GM12864 (cell line): ENCODE data around the gene MED14.

Experiments used
- DNase-seq: peaks from one replicate; pipeline ENCODE4 v3.0.0-alpha.2; 2011; ENCODE audit warnings: low read depth
- H3K4me3 ChIP-seq: 2 replicates; pipeline ENCODE4 v1.5.1; 2011; ENCODE audit warnings: mild to moderate bottlenecking, low read depth, low read length, control low read depth
- CTCF ChIP-seq: IDR thresholded peaks from 2 replicates; pipeline ENCODE4 v1.5.1; 2011; ENCODE audit warnings: low read depth, mild to moderate bottlenecking, moderate library complexity, low read length, control low read depth, inconsistent platforms; ENCODE audit errors: missing control alignments

Gene MED14

GRCh38 chrX:40694802-40695201 lies 40.5 kb downstream of the MED14 start:
- no peak for DNase-seq
- no peak overlapping the region for H3K4me3 ChIP-seq
- TF ChIP-seq CTCF = no peak

GRCh38 chrX:40688929-40689328 lies 46.4 kb downstream of the MED14 start:
- TF ChIP-seq CTCF = no peak
- no peak for DNase-seq

GRCh38 chrX:40687169-40687568 lies 48.2 kb downstream of the MED14 start:
- no peak for TF ChIP-seq CTCF
- H3K4me3 ChIP-seq = no peak overlapping the region
- no peak for DNase-seq

More at GRCh38 chrX:40688929-40689328, 46.4 kb downstream of the MED14 start:
- no peak overlapping the region for H3K4me3 ChIP-seq

GRCh38 chrX:40685362-40685918 lies 49.9 kb downstream of the MED14 start:
- no peak for TF ChIP-seq CTCF
- H3K4me3 ChIP-seq = no peak overlapping the region
- DNase-seq = no peak

- H3K4me3 ChIP-seq = no peak overlapping the region
- TF ChIP-seq CTCF = no peak
- DNase-seq = no peak
Observed at GRCh38 chrX:40684092-40684491, 51.2 kb downstream of the MED14 start.

GRCh38 chrX:40683245-40683644 lies 52.1 kb downstream of the MED14 start:
- H3K4me3 ChIP-seq = no peak overlapping the region
- DNase-seq = no peak
- no peak for TF ChIP-seq CTCF

- no peak overlapping the region for H3K4me3 ChIP-seq
- no peak for DNase-seq
- TF ChIP-seq CTCF = no peak
Observed at GRCh38 chrX:40671126-40671525, 64.2 kb downstream of the MED14 start.
